CD4-positive, CD25-positive, alpha-beta regulatory T cell (primary cell): ENCODE results near the gene KIF26B. TPM values are rescaled to one million over a fixed set of nuclear protein-coding genes. Genes with fewer than 3 reads are reported as not detected.
"Not testable (repeated sequence)": the region's sequence is repeated elsewhere in the genome, so short reads cannot be mapped to it uniquely, and the experiment has no call there.

Source experiments
- ATAC-seq, 2 donors: fragments of 150-1000 bp; cut with Tn5 transposase; one replicate each; pipeline ENCODE4 v1.10.0; 2021; ENCODE audit warnings: low read depth in 2 of 2, moderate number of reproducible peaks in 2 of 2, moderate library complexity in 1 of 2
- DNase-seq, 3 donors: peaks; one replicate each; pipeline versions ENCODE4 v3.0.0 to v3.0.0-alpha.2; 2012 to 2022; ENCODE audit warnings: mixed read lengths in 1 of 3
- H3K27ac ChIP-seq: one replicate; pipeline ENCODE4 v1.7.0; 2013; ENCODE audit warnings: mild to moderate bottlenecking, low read length; ENCODE audit not compliant: insufficient read depth, poor library complexity, severe bottlenecking
- H3K27me3 ChIP-seq: one replicate; pipeline ENCODE4 v1.7.0; 2013; ENCODE audit warnings: low read length; ENCODE audit not compliant: control insufficient read depth, insufficient read depth
- H3K36me3 ChIP-seq: one replicate; pipeline ENCODE4 v1.7.0; 2013; ENCODE audit warnings: mild to moderate bottlenecking, low read length, moderate library complexity; ENCODE audit not compliant: control insufficient read depth, insufficient read depth
- H3K4me1 ChIP-seq: 2 replicates; pipeline ENCODE4 v1.7.0; 2013; ENCODE audit warnings: mild to moderate bottlenecking, low read length; ENCODE audit not compliant: insufficient read depth, control insufficient read depth, poor library complexity, severe bottlenecking
- H3K4me3 ChIP-seq: one replicate; pipeline ENCODE4 v1.7.0; 2013; ENCODE audit warnings: low read depth, mild to moderate bottlenecking, low read length, moderate library complexity
- H3K9me3 ChIP-seq, 2 experiments: 1 replicate in 1 of 2; 2 replicates in 1 of 2; pipeline ENCODE4 v1.7.0; 2013; ENCODE audit warnings: low read length in 2 of 2, mild to moderate bottlenecking in 1 of 2, moderate library complexity in 1 of 2; ENCODE audit not compliant: control insufficient read depth in 2 of 2
- H3K27ac Mint-ChIP-seq, 3 donors: one replicate each; pipeline ENCODE4 v1.8.0; 2020 to 2022; ENCODE audit warnings: mild to moderate bottlenecking in 3 of 3, mixed read lengths in 3 of 3, moderate library complexity in 2 of 3
- H3K27me3 Mint-ChIP-seq: one replicate; pipeline ENCODE4 v1.8.0; 2022; ENCODE audit warnings: mild to moderate bottlenecking, mixed read lengths
- H3K36me3 Mint-ChIP-seq: one replicate; pipeline ENCODE4 v1.8.0; 2020; ENCODE audit warnings: mixed read lengths
- H3K4me1 Mint-ChIP-seq, 4 donors: one replicate each; pipeline ENCODE4 v1.8.0; 2020 to 2022; ENCODE audit warnings: mixed read lengths in 4 of 4, mild to moderate bottlenecking in 1 of 4
- H3K4me3 Mint-ChIP-seq, 4 donors: one replicate each; pipeline ENCODE4 v1.8.0; 2020 to 2022; ENCODE audit warnings: mild to moderate bottlenecking in 4 of 4, mixed read lengths in 4 of 4, moderate library complexity in 3 of 4
- H3K9me3 Mint-ChIP-seq, 7 donors: one replicate each; pipeline ENCODE4 v1.8.0; 2020 to 2022; ENCODE audit warnings: mixed read lengths in 7 of 7, mild to moderate bottlenecking in 3 of 7, moderate library complexity in 2 of 7
- polyA plus RNA-seq, 4 donors: library from polyadenylated mRNA; unstranded; fragments of 300-500 nt; fragmentation: Illumina TruSeq; gene quantifications; one replicate each; pipeline ENCODE4 v1.2.3, GENCODE V29; 2021
- total RNA-seq: library from RNA; stranded (reverse); gene quantifications from one replicate; pipeline ENCODE4 v1.2.3, GENCODE V29; 2022

KIF26B gene
- total and polyA plus RNA-seq, 5 donors from 2014 or later, result not detected

GRCh38 chr1:245728035-245728434 is 573.2 kb downstream of the KIF26B start:
- DNase-seq, ATAC-seq, H3K27ac ChIP-seq, H3K4me3 Mint-ChIP-seq, H3K27ac Mint-ChIP-seq, H3K36me3 Mint-ChIP-seq, H3K9me3 ChIP-seq, H3K4me1 Mint-ChIP-seq, H3K36me3 ChIP-seq, H3K4me1 ChIP-seq, H3K4me3 ChIP-seq, H3K27me3 ChIP-seq, H3K27me3 Mint-ChIP-seq: not testable (repeated sequence)
- peaks cover 3 to 45% (median 12%) of the 10 kb centered on the region in 7 donors for H3K9me3 Mint-ChIP-seq

- no peak for ATAC-seq
- no peak overlapping the region for H3K4me3 Mint-ChIP-seq
These were observed 576.0 kb downstream of the KIF26B start for GRCh38 chr1:245730801-245731200.

GRCh38 chr1:245740336-245740735 is 585.6 kb downstream of the KIF26B start:
- not testable (repeated sequence) for H3K36me3 ChIP-seq, H3K4me1 ChIP-seq, H3K9me3 ChIP-seq, H3K4me3 ChIP-seq, ATAC-seq, H3K4me3 Mint-ChIP-seq, H3K27me3 Mint-ChIP-seq, H3K27ac Mint-ChIP-seq, DNase-seq, H3K27ac ChIP-seq, H3K27me3 ChIP-seq, H3K4me1 Mint-ChIP-seq, H3K36me3 Mint-ChIP-seq
- peaks cover 0 to 11% (median 2%) of the 10 kb centered on the region in 7 donors for H3K9me3 Mint-ChIP-seq

More at GRCh38 chr1:245730801-245731200, 576.0 kb downstream of the KIF26B start:
- no peak overlapping the region for H3K27ac Mint-ChIP-seq
- no peaks in the 10 kb centered on the region for H3K4me1 Mint-ChIP-seq
- Histone ChIP-seq H3K4me1 (no peaks in the 10 kb centered on the region), H3K36me3 (no peaks in the 10 kb centered on the region), H3K4me3 (no peak overlapping the region), H3K27ac (no peak overlapping the region), H3K9me3 (peaks cover 0 to 6% of the 10 kb centered on the region in 2 experiments), H3K27me3 (no peaks in the 10 kb centered on the region)
- DNase-seq, result no peak
- peaks cover 1 to 43% (median 11%) of the 10 kb centered on the region in 7 donors for H3K9me3 Mint-ChIP-seq
- H3K36me3 Mint-ChIP-seq, result no peaks in the 10 kb centered on the region
- no peaks in the 10 kb centered on the region for H3K27me3 Mint-ChIP-seq

GRCh38 chr1:245742896-245743295 is 588.1 kb downstream of the KIF26B start:
- Mint-ChIP-seq H3K27me3 (no peaks in the 10 kb centered on the region), H3K36me3 (peaks cover 17% of the 10 kb centered on the region), H3K9me3 (peaks cover 0 to 24% (median 3%) of the 10 kb centered on the region in 7 donors), H3K4me1 (no peaks in the 10 kb centered on the region), H3K27ac (no peak overlapping the region), H3K4me3 (no peak overlapping the region)
- no peaks in the 10 kb centered on the region for H3K27me3 ChIP-seq
- DNase-seq (no peak), ATAC-seq (no peak)
- H3K4me3 ChIP-seq, result no peak overlapping the region
- no peaks in the 10 kb centered on the region for H3K9me3 ChIP-seq
- no peaks in the 10 kb centered on the region for H3K36me3 ChIP-seq
- no peak overlapping the region for H3K27ac ChIP-seq
- no peaks in the 10 kb centered on the region for H3K4me1 ChIP-seq

- peaks cover 53% of the 10 kb centered on the region for H3K36me3 Mint-ChIP-seq
These were observed 593.5 kb downstream of the KIF26B start for GRCh38 chr1:245748240-245748639.

GRCh38 chr1:245748646-245749045 is 593.9 kb downstream of the KIF26B start:
- H3K27ac Mint-ChIP-seq, result no peak overlapping the region
- no peak overlapping the region for H3K27ac ChIP-seq
- no peaks in the 10 kb centered on the region for H3K4me1 Mint-ChIP-seq
- no peaks in the 10 kb centered on the region for H3K27me3 ChIP-seq
- no peak for DNase-seq
- H3K36me3 ChIP-seq, result peaks cover 5% of the 10 kb centered on the region
- peaks cover 0 to 18% (median 5%) of the 10 kb centered on the region in 7 donors for H3K9me3 Mint-ChIP-seq
- H3K4me3 Mint-ChIP-seq, result no peak overlapping the region
- ATAC-seq, result no peak
- H3K36me3 Mint-ChIP-seq, result peaks cover 55% of the 10 kb centered on the region
- no peaks in the 10 kb centered on the region for H3K9me3 ChIP-seq
- H3K27me3 Mint-ChIP-seq, result no peaks in the 10 kb centered on the region
- no peak overlapping the region for H3K4me3 ChIP-seq
- H3K4me1 ChIP-seq, result no peaks in the 10 kb centered on the region

More at GRCh38 chr1:245748240-245748639, 593.5 kb downstream of the KIF26B start:
- no peak overlapping the region for H3K4me3 ChIP-seq
- Mint-ChIP-seq H3K4me1 (no peaks in the 10 kb centered on the region), H3K27ac (no peak overlapping the region), H3K27me3 (no peaks in the 10 kb centered on the region), H3K9me3 (peaks cover 0 to 18% (median 5%) of the 10 kb centered on the region in 7 donors), H3K4me3 (no peak overlapping the region)
- ATAC-seq (no peak), DNase-seq (no peak)
- H3K9me3 ChIP-seq, result no peaks in the 10 kb centered on the region
- H3K27ac ChIP-seq, result no peak overlapping the region
- no peaks in the 10 kb centered on the region for H3K4me1 ChIP-seq
- no peaks in the 10 kb centered on the region for H3K27me3 ChIP-seq
- H3K36me3 ChIP-seq, result peaks cover 5% of the 10 kb centered on the region

- Histone ChIP-seq H3K9me3 (no peaks in the 10 kb centered on the region), H3K27me3 (no peaks in the 10 kb centered on the region), H3K27ac (no peak overlapping the region), H3K36me3 (peaks cover 5% of the 10 kb centered on the region), H3K4me1 (no peaks in the 10 kb centered on the region), H3K4me3 (no peak overlapping the region)
- DNase-seq (no peak), ATAC-seq (no peak)
- Mint-ChIP-seq H3K36me3 (peaks cover 55% of the 10 kb centered on the region), H3K4me1 (no peaks in the 10 kb centered on the region), H3K4me3 (no peak overlapping the region), H3K27ac (no peak overlapping the region), H3K9me3 (peaks cover 0 to 18% (median 4%) of the 10 kb centered on the region in 7 donors), H3K27me3 (no peaks in the 10 kb centered on the region)
These were observed 594.3 kb downstream of the KIF26B start for GRCh38 chr1:245749053-245749452.

- ATAC-seq (no peak), DNase-seq (no peak)
- no peaks in the 10 kb centered on the region for H3K4me1 ChIP-seq
- no peaks in the 10 kb centered on the region for H3K27me3 ChIP-seq
- H3K36me3 Mint-ChIP-seq, result peaks cover 60% of the 10 kb centered on the region
- H3K9me3 Mint-ChIP-seq, result peaks cover 0 to 15% (median 2%) of the 10 kb centered on the region in 7 donors
- peaks cover 0 to 3% of the 10 kb centered on the region in 2 experiments for H3K9me3 ChIP-seq
- peaks cover 5% of the 10 kb centered on the region for H3K36me3 ChIP-seq
- no peak overlapping the region for H3K27ac ChIP-seq
- peaks cover 0 to 3% (median under 1%) of the 10 kb centered on the region in 4 donors for H3K4me1 Mint-ChIP-seq
- H3K4me3 ChIP-seq, result no peak overlapping the region
- no peaks in the 10 kb centered on the region for H3K27me3 Mint-ChIP-seq
- H3K27ac Mint-ChIP-seq, result no peak overlapping the region
- no peak overlapping the region for H3K4me3 Mint-ChIP-seq
These were observed 595.5 kb downstream of the KIF26B start for GRCh38 chr1:245750261-245750660.
